PC-3 (cell line): ENCODE measurements around the gene CYREN.

Source experiments
- EZH2 ChIP-seq: fragments of 300-600 bp; sonication (generic); IDR thresholded peaks from one replicate; pipeline ENCODE4 v1.6.1; 2017; ENCODE audit warnings: antibody characterized with exemption, mild to moderate bottlenecking, low read length; ENCODE audit not compliant: unreplicated experiment
- EZH2phosphoT487 ChIP-seq: fragments of 300-600 bp; sonication (generic); IDR thresholded peaks from 2 replicates; pipeline ENCODE4 v1.6.1; 2018; ENCODE audit warnings: mild to moderate bottlenecking, antibody characterized with exemption, low read length, borderline replicate concordance
- TF ChIP-seq, protein P1 (sequence below): fragments of 300-600 bp; sonication (generic); conservative IDR thresholded peaks from 2 replicates; pipeline ENCODE4 v1.5.1; 2017; ENCODE audit warnings: antibody characterized with exemption, low read depth, mild to moderate bottlenecking, low read length

DNA sequence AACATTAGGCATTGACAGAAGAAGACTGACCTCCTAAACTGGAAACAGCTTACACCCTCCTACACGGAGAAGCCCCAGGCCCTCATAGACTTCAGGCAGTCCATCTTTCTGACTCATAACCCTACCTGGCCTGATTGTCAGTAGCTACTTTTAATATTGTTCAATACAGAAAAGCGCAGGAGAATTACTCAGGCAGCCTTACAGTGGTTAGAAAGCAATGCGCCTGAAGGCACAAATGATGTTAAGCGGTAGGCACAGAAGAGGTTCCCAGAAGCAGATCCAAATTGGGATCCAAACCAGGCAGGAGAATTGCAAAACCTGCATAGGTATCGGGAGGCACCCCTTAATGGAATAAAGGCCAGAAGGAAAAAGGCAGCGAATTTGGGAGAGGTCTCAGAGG, 5.4 kb upstream of the CYREN start:
- TF ChIP-seq, protein P1, sequence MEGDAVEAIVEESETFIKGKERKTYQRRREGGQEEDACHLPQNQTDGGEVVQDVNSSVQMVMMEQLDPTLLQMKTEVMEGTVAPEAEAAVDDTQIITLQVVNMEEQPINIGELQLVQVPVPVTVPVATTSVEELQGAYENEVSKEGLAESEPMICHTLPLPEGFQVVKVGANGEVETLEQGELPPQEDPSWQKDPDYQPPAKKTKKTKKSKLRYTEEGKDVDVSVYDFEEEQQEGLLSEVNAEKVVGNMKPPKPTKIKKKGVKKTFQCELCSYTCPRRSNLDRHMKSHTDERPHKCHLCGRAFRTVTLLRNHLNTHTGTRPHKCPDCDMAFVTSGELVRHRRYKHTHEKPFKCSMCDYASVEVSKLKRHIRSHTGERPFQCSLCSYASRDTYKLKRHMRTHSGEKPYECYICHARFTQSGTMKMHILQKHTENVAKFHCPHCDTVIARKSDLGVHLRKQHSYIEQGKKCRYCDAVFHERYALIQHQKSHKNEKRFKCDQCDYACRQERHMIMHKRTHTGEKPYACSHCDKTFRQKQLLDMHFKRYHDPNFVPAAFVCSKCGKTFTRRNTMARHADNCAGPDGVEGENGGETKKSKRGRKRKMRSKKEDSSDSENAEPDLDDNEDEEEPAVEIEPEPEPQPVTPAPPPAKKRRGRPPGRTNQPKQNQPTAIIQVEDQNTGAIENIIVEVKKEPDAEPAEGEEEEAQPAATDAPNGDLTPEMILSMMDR: no peak
- TF ChIP-seq EZH2phosphoT487 (no peak), EZH2 (no peak)
